Panc1 (cell line): ENCODE measurements around the gene ANKRD18B.

ENCODE experiments used
- POLR2AphosphoS5 ChIP-seq: IDR thresholded peaks from 2 replicates; pipeline ENCODE4 v1.6.1; 2012; ENCODE audit warnings: mild to moderate bottlenecking, low read depth, low read length, moderate library complexity
- SIN3A ChIP-seq: IDR thresholded peaks from 2 replicates; pipeline ENCODE4 v1.6.1; 2012; ENCODE audit warnings: low read depth, mild to moderate bottlenecking, low read length, moderate library complexity, borderline replicate concordance; ENCODE audit not compliant: insufficient read depth
- TF ChIP-seq, protein P1 (sequence below), 2 experiments: IDR thresholded peaks; 2 replicates each; pipeline ENCODE4 v1.6.1; 2011 to 2012; ENCODE audit warnings: low read depth in 2 of 2, control low read depth in 1 of 2, low read length in 1 of 2, mild to moderate bottlenecking in 1 of 2, moderate library complexity in 1 of 2; ENCODE audit not compliant: insufficient read depth in 1 of 2
- TF ChIP-seq, protein P2 (sequence below): fragments of 450-650 bp; IDR thresholded peaks from 2 replicates; pipeline ENCODE4 v1.5.1; 2017; ENCODE audit warnings: mild to moderate bottlenecking

DNA sequence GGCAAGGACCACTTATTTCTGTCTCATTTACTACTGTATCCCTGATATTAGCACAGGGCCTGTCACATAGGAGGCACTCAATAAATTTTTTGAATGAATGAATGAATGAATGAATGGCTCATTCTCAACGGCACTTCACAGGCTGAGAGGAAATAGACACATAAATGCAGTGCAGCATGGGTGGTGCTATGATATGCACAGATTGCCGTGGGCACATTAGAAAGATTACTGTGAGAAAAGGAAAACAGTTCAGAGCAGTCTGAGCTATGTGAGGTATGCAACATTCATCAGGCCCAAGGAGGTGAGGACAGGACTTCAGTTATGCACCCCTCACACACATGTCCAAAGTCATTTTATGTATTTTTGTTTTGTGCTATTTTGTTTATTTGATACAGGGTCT is 43.9 kb upstream of the ANKRD18B start:
- TF ChIP-seq, protein P1, sequence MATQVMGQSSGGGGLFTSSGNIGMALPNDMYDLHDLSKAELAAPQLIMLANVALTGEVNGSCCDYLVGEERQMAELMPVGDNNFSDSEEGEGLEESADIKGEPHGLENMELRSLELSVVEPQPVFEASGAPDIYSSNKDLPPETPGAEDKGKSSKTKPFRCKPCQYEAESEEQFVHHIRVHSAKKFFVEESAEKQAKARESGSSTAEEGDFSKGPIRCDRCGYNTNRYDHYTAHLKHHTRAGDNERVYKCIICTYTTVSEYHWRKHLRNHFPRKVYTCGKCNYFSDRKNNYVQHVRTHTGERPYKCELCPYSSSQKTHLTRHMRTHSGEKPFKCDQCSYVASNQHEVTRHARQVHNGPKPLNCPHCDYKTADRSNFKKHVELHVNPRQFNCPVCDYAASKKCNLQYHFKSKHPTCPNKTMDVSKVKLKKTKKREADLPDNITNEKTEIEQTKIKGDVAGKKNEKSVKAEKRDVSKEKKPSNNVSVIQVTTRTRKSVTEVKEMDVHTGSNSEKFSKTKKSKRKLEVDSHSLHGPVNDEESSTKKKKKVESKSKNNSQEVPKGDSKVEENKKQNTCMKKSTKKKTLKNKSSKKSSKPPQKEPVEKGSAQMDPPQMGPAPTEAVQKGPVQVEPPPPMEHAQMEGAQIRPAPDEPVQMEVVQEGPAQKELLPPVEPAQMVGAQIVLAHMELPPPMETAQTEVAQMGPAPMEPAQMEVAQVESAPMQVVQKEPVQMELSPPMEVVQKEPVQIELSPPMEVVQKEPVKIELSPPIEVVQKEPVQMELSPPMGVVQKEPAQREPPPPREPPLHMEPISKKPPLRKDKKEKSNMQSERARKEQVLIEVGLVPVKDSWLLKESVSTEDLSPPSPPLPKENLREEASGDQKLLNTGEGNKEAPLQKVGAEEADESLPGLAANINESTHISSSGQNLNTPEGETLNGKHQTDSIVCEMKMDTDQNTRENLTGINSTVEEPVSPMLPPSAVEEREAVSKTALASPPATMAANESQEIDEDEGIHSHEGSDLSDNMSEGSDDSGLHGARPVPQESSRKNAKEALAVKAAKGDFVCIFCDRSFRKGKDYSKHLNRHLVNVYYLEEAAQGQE (IDR thresholded peaks at IDR 0.05; ENCODE audit: insufficient read depth in 1 of 2, low read depth in 2 of 2, low read length in 1 of 2) = no peak
- TF ChIP-seq, protein P2, sequence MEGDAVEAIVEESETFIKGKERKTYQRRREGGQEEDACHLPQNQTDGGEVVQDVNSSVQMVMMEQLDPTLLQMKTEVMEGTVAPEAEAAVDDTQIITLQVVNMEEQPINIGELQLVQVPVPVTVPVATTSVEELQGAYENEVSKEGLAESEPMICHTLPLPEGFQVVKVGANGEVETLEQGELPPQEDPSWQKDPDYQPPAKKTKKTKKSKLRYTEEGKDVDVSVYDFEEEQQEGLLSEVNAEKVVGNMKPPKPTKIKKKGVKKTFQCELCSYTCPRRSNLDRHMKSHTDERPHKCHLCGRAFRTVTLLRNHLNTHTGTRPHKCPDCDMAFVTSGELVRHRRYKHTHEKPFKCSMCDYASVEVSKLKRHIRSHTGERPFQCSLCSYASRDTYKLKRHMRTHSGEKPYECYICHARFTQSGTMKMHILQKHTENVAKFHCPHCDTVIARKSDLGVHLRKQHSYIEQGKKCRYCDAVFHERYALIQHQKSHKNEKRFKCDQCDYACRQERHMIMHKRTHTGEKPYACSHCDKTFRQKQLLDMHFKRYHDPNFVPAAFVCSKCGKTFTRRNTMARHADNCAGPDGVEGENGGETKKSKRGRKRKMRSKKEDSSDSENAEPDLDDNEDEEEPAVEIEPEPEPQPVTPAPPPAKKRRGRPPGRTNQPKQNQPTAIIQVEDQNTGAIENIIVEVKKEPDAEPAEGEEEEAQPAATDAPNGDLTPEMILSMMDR = no peak
- TF ChIP-seq POLR2AphosphoS5 (no peak), SIN3A (no peak)
